ENCODE measurements around the gene TEAD1.

DNA sequence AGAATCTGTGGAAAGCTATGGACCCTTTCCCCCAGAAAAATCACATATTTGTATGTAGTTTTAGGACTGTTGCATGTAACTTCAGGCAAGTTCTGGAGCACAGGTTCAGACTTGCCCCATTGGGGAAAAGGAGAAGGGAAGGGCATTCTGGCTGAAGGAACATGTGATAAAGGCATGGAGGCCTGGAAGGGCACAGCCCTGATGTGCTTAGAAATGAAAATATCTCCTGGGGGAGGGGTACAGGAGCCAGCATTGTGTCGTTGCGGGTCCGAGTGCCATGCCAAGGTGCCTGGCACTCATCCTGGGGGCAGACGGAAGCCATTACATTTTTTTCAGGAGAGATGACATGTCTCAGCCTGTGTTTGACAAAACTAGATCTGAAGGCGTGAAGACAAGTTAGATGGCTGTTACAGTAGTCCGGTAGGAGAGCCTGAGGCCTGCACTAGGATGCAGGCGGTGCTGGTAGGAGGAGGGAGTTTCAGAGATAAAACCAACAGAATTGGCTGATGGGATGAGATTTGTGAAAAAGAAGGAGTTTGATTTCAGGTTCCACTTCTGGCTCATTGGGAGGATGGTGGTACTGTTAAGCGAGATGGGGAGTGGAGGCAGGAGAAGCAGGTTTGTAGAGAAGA is 96.9 kb downstream of the TEAD1 start:
- TF ChIP-seq, protein P1, sequence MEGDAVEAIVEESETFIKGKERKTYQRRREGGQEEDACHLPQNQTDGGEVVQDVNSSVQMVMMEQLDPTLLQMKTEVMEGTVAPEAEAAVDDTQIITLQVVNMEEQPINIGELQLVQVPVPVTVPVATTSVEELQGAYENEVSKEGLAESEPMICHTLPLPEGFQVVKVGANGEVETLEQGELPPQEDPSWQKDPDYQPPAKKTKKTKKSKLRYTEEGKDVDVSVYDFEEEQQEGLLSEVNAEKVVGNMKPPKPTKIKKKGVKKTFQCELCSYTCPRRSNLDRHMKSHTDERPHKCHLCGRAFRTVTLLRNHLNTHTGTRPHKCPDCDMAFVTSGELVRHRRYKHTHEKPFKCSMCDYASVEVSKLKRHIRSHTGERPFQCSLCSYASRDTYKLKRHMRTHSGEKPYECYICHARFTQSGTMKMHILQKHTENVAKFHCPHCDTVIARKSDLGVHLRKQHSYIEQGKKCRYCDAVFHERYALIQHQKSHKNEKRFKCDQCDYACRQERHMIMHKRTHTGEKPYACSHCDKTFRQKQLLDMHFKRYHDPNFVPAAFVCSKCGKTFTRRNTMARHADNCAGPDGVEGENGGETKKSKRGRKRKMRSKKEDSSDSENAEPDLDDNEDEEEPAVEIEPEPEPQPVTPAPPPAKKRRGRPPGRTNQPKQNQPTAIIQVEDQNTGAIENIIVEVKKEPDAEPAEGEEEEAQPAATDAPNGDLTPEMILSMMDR (IDR thresholded peaks at IDR 0.05) = no peak
- TF ChIP-seq POLR2A (IDR thresholded peaks at IDR 0.05) = no peak
